Activated naive CD8-positive, alpha-beta T cell treated with anti-CD3 and anti-CD28 coated beads, Interleukin-2, amount 50 U/mL, for 24 hours (primary cell): Measurements from ENCODE around the gene ATP5F1E.
A peak's percentile ranks its signal among the peaks of the same experiment; 100 is the strongest.

Experiments used
- ATAC-seq: fragments of 150-1000 bp; cut with Tn5 transposase; one replicate; pipeline ENCODE4 v1.10.0; 2021
- DNase-seq: peaks from one replicate; pipeline ENCODE4 v3.0.0; 2021
- H3K27ac Mint-ChIP-seq: one replicate; pipeline ENCODE4 v1.8.0; 2021; ENCODE audit warnings: mild to moderate bottlenecking, mixed read lengths
- H3K27me3 Mint-ChIP-seq: one replicate; pipeline ENCODE4 v1.8.0; 2021; ENCODE audit warnings: mixed read lengths
- H3K36me3 Mint-ChIP-seq: one replicate; pipeline ENCODE4 v1.8.0; 2021; ENCODE audit warnings: low read depth, mixed read lengths
- H3K4me1 Mint-ChIP-seq: one replicate; pipeline ENCODE4 v1.8.0; 2021; ENCODE audit warnings: mixed read lengths
- H3K4me3 Mint-ChIP-seq: one replicate; pipeline ENCODE4 v1.8.0; 2021; ENCODE audit warnings: mild to moderate bottlenecking, moderate library complexity, mixed read lengths
- H3K9me3 Mint-ChIP-seq: one replicate; pipeline ENCODE4 v1.8.0; 2021; ENCODE audit warnings: mixed read lengths

Gene ATP5F1E

DNA sequence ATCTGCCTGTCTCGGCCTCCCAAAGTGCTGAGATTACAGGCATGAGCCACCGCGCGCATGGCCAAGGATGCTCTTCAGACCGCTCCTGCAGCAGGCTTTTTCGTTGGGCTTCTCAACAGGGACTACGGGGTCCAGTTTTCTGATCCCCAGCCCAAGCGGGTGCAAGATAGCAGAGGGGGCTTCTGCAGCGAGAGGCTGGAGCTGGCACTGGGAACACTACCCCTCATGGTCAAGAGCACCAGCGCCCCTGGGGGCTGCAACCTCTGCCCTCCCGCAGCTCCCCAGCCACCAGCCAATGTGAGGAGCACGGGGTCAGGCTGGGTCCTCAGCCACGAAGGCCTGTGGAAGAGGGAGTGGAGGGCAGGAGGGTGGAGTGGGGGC lies 31.1 kb downstream of the ATP5F1E start:
- H3K4me1 Mint-ChIP-seq: peaks cover 28% of the 10 kb centered on the region
- DNase-seq (no peak), ATAC-seq (no peak)
- H3K27me3 Mint-ChIP-seq: no peaks in the 10 kb centered on the region
- H3K4me3 Mint-ChIP-seq: no peak overlapping the region
- H3K36me3 Mint-ChIP-seq: peaks cover 21% of the 10 kb centered on the region
- no peaks in the 10 kb centered on the region for H3K9me3 Mint-ChIP-seq
- no peak overlapping the region for H3K27ac Mint-ChIP-seq

GRCh38 chr20:59000326-59000725 lies 31.8 kb downstream of the ATP5F1E start:
- Mint-ChIP-seq H3K27ac (no peak overlapping the region), H3K9me3 (no peaks in the 10 kb centered on the region), H3K27me3 (no peaks in the 10 kb centered on the region), H3K4me1 (peaks cover 23% of the 10 kb centered on the region), H3K36me3 (peaks cover 29% of the 10 kb centered on the region), H3K4me3 (no peak overlapping the region)
- DNase-seq (no peak), ATAC-seq (no peak)

DNA sequence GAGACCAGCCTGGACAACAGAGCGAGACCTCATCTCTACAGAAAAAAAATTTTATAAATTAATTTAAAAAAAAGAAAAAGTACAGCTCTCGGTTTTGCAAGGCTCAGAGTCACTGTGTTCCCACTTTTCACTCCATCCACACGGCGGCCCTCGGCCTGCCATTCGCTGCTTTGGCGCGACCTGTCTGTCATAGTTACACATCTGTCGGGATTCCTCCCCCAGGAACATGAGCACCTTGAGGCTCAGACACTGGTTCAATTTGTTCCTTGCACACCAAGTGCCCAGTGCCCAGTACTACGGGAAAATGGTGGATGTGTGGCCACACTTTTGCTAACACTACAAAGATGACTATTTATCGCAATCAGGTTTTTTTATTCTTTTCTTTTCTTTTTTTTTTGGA lies 33.5 kb downstream of the ATP5F1E start:
- peaks cover 6% of the 10 kb centered on the region for H3K4me1 Mint-ChIP-seq
- ATAC-seq (no peak), DNase-seq (no peak)
- no peak overlapping the region for H3K27ac Mint-ChIP-seq
- H3K9me3 Mint-ChIP-seq: no peaks in the 10 kb centered on the region
- peaks cover 35% of the 10 kb centered on the region for H3K36me3 Mint-ChIP-seq
- no peaks in the 10 kb centered on the region for H3K27me3 Mint-ChIP-seq
- H3K4me3 Mint-ChIP-seq: no peak overlapping the region

DNA sequence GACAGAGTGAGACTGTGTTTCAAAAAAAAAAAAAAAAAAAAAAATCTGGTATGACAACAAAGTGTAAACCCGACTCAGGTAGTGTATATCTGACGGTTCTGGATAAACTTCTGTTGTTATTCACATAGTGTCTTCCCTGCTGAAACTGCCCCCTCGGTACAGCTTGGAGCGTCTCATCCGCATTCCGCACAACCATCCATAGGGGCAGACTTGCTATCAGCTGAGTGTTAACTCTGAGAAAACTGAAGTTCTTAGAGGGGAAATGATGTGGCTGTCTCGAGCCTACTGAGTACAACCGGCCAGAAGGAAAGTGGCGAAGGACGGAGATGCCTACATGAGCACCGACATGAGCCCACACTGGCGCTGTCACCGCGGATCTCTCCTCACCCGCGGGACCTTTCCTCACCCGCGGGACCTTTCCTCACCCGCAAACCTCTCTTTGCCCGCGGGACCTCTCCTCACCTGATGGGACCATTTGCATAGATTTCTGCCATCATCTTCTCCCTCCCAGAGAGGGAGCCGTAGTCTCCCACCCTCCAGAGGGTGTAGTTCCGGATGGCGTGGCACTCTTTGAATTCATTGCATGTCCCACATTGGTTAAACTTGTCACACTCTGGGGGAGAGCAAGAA lies 34.9 kb downstream of the ATP5F1E start:
- ATAC-seq: no peak
- Mint-ChIP-seq H3K27me3 (no peaks in the 10 kb centered on the region), H3K36me3 (peaks cover 45% of the 10 kb centered on the region), H3K4me3 (no peak overlapping the region), H3K4me1 (no peaks in the 10 kb centered on the region), H3K9me3 (no peaks in the 10 kb centered on the region), H3K27ac (peak overlapping the region; percentile 49)
- no peak for DNase-seq

GRCh38 chr20:58996226-58996611 lies 35.9 kb downstream of the ATP5F1E start:
- no peak for ATAC-seq
- no peak for DNase-seq
- Mint-ChIP-seq H3K9me3 (no peaks in the 10 kb centered on the region), H3K36me3 (peaks cover 53% of the 10 kb centered on the region), H3K27me3 (no peaks in the 10 kb centered on the region), H3K27ac (no peak overlapping the region), H3K4me1 (no peaks in the 10 kb centered on the region), H3K4me3 (no peak overlapping the region)

- H3K4me3 Mint-ChIP-seq: no peak overlapping the region
- H3K9me3 Mint-ChIP-seq: no peaks in the 10 kb centered on the region
- DNase-seq: no peak
- no peak for ATAC-seq
- H3K4me1 Mint-ChIP-seq: no peaks in the 10 kb centered on the region
- peak overlapping the region; percentile 7 for H3K27ac Mint-ChIP-seq
- H3K36me3 Mint-ChIP-seq: peaks cover 57% of the 10 kb centered on the region
- H3K27me3 Mint-ChIP-seq: no peaks in the 10 kb centered on the region
Measured at GRCh38 chr20:58995461-58996225, 36.5 kb downstream of the ATP5F1E start.

GRCh38 chr20:58994390-58995159 lies 37.6 kb downstream of the ATP5F1E start:
- DNase-seq (no peak), ATAC-seq (no peak)
- no peak overlapping the region for H3K4me3 Mint-ChIP-seq
- no peaks in the 10 kb centered on the region for H3K9me3 Mint-ChIP-seq
- H3K4me1 Mint-ChIP-seq: no peaks in the 10 kb centered on the region
- H3K36me3 Mint-ChIP-seq: peaks cover 62% of the 10 kb centered on the region
- H3K27ac Mint-ChIP-seq: peak overlapping the region; percentile 27
- no peaks in the 10 kb centered on the region for H3K27me3 Mint-ChIP-seq

DNA sequence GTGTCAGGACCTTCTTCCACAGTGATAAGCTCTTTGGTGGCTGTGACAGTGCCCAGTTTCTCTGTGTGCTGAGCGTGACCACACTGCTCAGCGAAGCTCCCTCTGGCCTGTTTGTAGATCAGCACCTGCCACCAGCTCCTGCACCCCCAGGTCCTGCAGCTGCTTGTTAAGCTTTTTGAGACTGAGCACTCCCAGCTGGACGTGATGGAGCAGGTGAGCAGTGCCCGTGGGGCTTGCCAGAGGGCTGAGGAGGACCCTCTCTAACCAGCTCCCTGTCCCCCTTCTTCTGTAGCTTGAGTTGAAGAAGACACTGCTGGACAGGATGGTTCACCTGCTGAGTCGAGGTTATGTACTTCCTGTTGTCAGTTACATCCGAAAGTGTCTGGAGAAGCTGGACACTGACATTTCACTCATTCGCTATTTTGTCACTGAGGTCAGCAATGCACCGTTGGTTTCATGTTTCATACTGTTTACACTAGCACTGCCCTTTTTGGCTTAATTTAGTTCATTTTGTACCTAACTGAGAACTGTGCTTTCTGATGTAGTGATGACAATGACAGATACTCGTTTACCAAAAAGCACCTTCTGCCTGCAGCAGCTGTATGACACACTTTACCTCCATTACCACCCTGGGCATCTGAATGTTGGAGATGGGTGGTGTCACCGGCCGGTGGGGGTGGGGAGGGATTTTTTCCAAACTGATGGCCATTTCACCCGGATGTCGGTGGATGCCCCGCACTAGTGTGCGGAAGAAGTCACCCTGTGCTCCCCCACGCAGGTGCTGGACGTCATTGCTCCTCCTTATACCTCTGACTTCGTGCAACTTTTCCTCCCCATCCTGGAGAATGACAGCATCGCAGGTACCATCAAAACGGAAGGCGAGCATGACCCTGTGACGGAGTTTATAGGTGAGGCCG lies 38.5 kb downstream of the ATP5F1E start:
- DNase-seq: no peak
- Mint-ChIP-seq H3K27ac (no peak overlapping the region), H3K9me3 (no peaks in the 10 kb centered on the region), H3K4me3 (no peak overlapping the region), H3K27me3 (no peaks in the 10 kb centered on the region), H3K36me3 (peaks cover 72% of the 10 kb centered on the region), H3K4me1 (no peaks in the 10 kb centered on the region)
- ATAC-seq: no peak

GRCh38 chr20:58992911-58993310 lies 39.2 kb downstream of the ATP5F1E start:
- H3K4me3 Mint-ChIP-seq: no peak overlapping the region
- H3K36me3 Mint-ChIP-seq: peaks cover 75% of the 10 kb centered on the region
- no peaks in the 10 kb centered on the region for H3K9me3 Mint-ChIP-seq
- H3K27ac Mint-ChIP-seq: no peak overlapping the region
- no peak for DNase-seq
- no peaks in the 10 kb centered on the region for H3K27me3 Mint-ChIP-seq
- no peaks in the 10 kb centered on the region for H3K4me1 Mint-ChIP-seq
- ATAC-seq: no peak

GRCh38 chr20:58991715-58992114 lies 40.4 kb downstream of the ATP5F1E start:
- Mint-ChIP-seq H3K27me3 (no peaks in the 10 kb centered on the region), H3K36me3 (peaks cover 77% of the 10 kb centered on the region), H3K4me3 (no peak overlapping the region), H3K4me1 (peaks cover 2% of the 10 kb centered on the region), H3K9me3 (no peaks in the 10 kb centered on the region), H3K27ac (no peak overlapping the region)
- no peak for DNase-seq
- ATAC-seq: no peak

- no peaks in the 10 kb centered on the region for H3K27me3 Mint-ChIP-seq
- H3K4me1 Mint-ChIP-seq: peaks cover 7% of the 10 kb centered on the region
- no peak overlapping the region for H3K4me3 Mint-ChIP-seq
- ATAC-seq (no peak), DNase-seq (no peak)
- H3K36me3 Mint-ChIP-seq: peaks cover 75% of the 10 kb centered on the region
- no peak overlapping the region for H3K27ac Mint-ChIP-seq
- H3K9me3 Mint-ChIP-seq: no peaks in the 10 kb centered on the region
Measured at GRCh38 chr20:58990651-58991445, 41.3 kb downstream of the ATP5F1E start.

GRCh38 chr20:58989196-58989595 lies 42.9 kb downstream of the ATP5F1E start:
- no peak for ATAC-seq
- Mint-ChIP-seq H3K27me3 (no peaks in the 10 kb centered on the region), H3K36me3 (peaks cover 66% of the 10 kb centered on the region), H3K4me3 (no peak overlapping the region), H3K9me3 (no peaks in the 10 kb centered on the region), H3K27ac (no peak overlapping the region), H3K4me1 (peaks cover 15% of the 10 kb centered on the region)
- DNase-seq: no peak

DNA sequence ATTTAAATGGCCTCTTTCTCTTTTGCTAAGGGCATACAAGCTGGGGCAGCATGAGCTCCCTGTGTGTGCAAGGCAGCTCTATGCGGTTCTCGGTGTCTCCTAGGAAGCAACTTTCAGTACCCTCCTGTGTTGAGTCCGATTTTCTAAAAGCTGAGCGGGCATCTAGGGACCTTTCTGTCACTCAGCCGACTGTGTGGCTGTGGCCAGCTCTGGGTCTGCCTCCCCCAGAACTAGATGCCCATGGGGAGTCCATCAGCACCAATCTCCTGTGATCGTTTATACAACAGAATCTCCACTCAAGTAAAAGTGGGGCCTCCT lies 43.6 kb downstream of the ATP5F1E start:
- Mint-ChIP-seq H3K36me3 (peaks cover 68% of the 10 kb centered on the region), H3K9me3 (no peaks in the 10 kb centered on the region), H3K4me1 (peaks cover 21% of the 10 kb centered on the region), H3K27ac (peak overlapping the region; percentile 13), H3K4me3 (no peak overlapping the region), H3K27me3 (no peaks in the 10 kb centered on the region)
- DNase-seq: no peak
- no peak for ATAC-seq
